Esophagus muscularis mucosa (tissue), 4 donors: ENCODE results near the gene ZP2. TPM values are rescaled to one million over a fixed set of nuclear protein-coding genes. Genes with fewer than 3 reads are reported as not detected.

Source experiments
- DNase-seq: peaks from one replicate; pipeline ENCODE4 v3.0.0-alpha.2; 2017; ENCODE audit errors: extremely low spot score
- H3K27ac ChIP-seq, 4 donors: fragments of 200-600 bp; sonication (generic); replicated peaks in 1 of 4; 1 replicate in 3 of 4; 2 replicates in 1 of 4; pipeline ENCODE4 v1.5.1; 2016 to 2019; ENCODE audit warnings: mild to moderate bottlenecking in 1 of 4
- H3K27me3 ChIP-seq, 4 donors: fragments of 200-600 bp; sonication (generic); one replicate each; pipeline versions ENCODE4 v1.5.1 to v1.6.0; 2016 to 2019
- H3K36me3 ChIP-seq, 4 donors: fragments of 200-600 bp; sonication (generic); one replicate each; pipeline ENCODE4 v1.5.1; 2016 to 2019
- H3K4me1 ChIP-seq, 4 donors: fragments of 200-600 bp; sonication (generic); one replicate each; pipeline ENCODE4 v1.5.1; 2016 to 2019
- H3K4me3 ChIP-seq, 4 donors: fragments of 200-600 bp; sonication (generic); 1 replicate in 2 of 4; 2 replicates in 2 of 4; pipeline ENCODE4 v1.5.1; 2016 to 2019; ENCODE audit warnings: mild to moderate bottlenecking in 4 of 4, moderate library complexity in 1 of 4
- H3K9me3 ChIP-seq, 4 donors: fragments of 200-600 bp; sonication (generic); 1 replicate in 3 of 4; 2 replicates in 1 of 4; pipeline ENCODE4 v1.5.1; 2016 to 2019
- EP300 ChIP-seq: sonication (generic); formaldehyde crosslinking; IDR thresholded peaks from one replicate; pipeline ENCODE4 v1.6.1; 2017; ENCODE audit warnings: antibody characterized with exemption
- POLR2A ChIP-seq: fragments of 450-650 bp; IDR thresholded peaks from one replicate; pipeline ENCODE4 v1.6.1; 2017; ENCODE audit warnings: antibody characterized with exemption, moderate library complexity, mild to moderate bottlenecking, low read depth
- POLR2AphosphoS5 ChIP-seq, 2 donors: sonication (generic); formaldehyde crosslinking; IDR thresholded peaks; one replicate each; pipeline ENCODE4 v1.6.1; 2017; ENCODE audit warnings: antibody characterized with exemption in 2 of 2
- WGBS: methylation state at CpG from one replicate; pipeline ENCODE4 v1.1.5; 2018; 5-methylcytosine and 5-hydroxymethylcytosine counted together
- intact Hi-C: fragments of 100-400 bp; cut with DNase I; formaldehyde crosslinking; loops from one replicate; pipeline ENCODE4 v1.15.1; 2023
- total RNA-seq, 4 donors: library from RNA; depleted of rRNA; stranded (reverse); fragments of >200 nt; gene quantifications; one replicate each; pipeline versions ENCODE4 v1.1.0 to v1.2.1, GENCODE V29; 2016
- TF ChIP-seq, protein P1 (sequence below), 3 experiments: fragments of 200-600 bp in 2 of 3; fragments of 450-650 bp in 1 of 3; sonication (generic) in 2 of 3; IDR thresholded peaks; one replicate each; pipeline ENCODE4 v1.5.1; 2017 to 2019; ENCODE audit warnings: antibody characterized with exemption in 3 of 3, mild to moderate bottlenecking in 2 of 3, moderate library complexity in 1 of 3

ZP2 gene
- total RNA-seq, 4 donors from 2014 or later, result not detected

GRCh38 chr16:21208446-21209230 lies 2.7 kb downstream of the ZP2 start:
- Histone ChIP-seq H3K27ac (no peak overlapping the region), H3K27me3 (peaks cover 0 to 10% (median 0%) of the 10 kb centered on the region in 4 donors), H3K4me3 (no peak overlapping the region), H3K36me3 (no peaks in the 10 kb centered on the region), H3K9me3 (no peaks in the 10 kb centered on the region), H3K4me1 (no peaks in the 10 kb centered on the region)
- TF ChIP-seq POLR2AphosphoS5 (IDR thresholded peaks at IDR 0.05) (no peak), POLR2A (no peak), EP300 (no peak)
- TF ChIP-seq, protein P1, sequence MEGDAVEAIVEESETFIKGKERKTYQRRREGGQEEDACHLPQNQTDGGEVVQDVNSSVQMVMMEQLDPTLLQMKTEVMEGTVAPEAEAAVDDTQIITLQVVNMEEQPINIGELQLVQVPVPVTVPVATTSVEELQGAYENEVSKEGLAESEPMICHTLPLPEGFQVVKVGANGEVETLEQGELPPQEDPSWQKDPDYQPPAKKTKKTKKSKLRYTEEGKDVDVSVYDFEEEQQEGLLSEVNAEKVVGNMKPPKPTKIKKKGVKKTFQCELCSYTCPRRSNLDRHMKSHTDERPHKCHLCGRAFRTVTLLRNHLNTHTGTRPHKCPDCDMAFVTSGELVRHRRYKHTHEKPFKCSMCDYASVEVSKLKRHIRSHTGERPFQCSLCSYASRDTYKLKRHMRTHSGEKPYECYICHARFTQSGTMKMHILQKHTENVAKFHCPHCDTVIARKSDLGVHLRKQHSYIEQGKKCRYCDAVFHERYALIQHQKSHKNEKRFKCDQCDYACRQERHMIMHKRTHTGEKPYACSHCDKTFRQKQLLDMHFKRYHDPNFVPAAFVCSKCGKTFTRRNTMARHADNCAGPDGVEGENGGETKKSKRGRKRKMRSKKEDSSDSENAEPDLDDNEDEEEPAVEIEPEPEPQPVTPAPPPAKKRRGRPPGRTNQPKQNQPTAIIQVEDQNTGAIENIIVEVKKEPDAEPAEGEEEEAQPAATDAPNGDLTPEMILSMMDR (IDR thresholded peaks at IDR 0.05), result no peak
- WGBS, result 71% methylated on average over 2 of the region's 2 CpGs
- intact Hi-C loops, result no loop called here
- DNase-seq, result no peak

DNA sequence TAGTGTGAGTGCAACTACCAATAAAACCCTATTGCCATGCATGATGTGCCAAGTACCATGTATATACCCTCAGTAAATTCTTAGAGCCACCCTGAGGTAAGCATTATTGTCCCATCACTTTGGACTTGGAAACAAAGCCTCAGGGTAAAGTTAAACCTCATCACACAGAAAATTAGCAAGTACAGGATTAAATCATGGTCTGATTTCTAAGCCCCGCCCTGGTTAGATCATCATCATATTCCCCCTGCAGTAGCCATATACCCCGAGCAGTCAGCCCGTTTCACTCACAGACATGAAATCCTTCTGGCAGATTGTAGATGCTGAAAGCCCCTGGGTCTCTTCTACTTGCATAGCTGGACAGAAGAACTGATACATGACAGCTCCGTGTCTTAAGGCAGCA lies 4.8 kb downstream of the ZP2 start:
- TF ChIP-seq POLR2A (no peak), POLR2AphosphoS5 (IDR thresholded peaks at IDR 0.05) (no peak), EP300 (no peak)
- TF ChIP-seq, protein P1 (IDR thresholded peaks at IDR 0.05), result no peak
- H3K4me1 ChIP-seq, result no peaks in the 10 kb centered on the region
- H3K27me3 ChIP-seq, result no peaks in the 10 kb centered on the region
- no peak for DNase-seq
- H3K36me3 ChIP-seq, result no peaks in the 10 kb centered on the region
- intact Hi-C loops, result no loop called here
- 95% methylated on average over 4 of the region's 4 CpGs for WGBS
- H3K4me3 ChIP-seq, result no peak overlapping the region
- H3K27ac ChIP-seq, result no peak overlapping the region
- H3K9me3 ChIP-seq, result no peaks in the 10 kb centered on the region

GRCh38 chr16:21205303-21205702 lies 6.1 kb downstream of the ZP2 start:
- Histone ChIP-seq H3K27me3 (peaks cover 0 to 2% (median 0%) of the 10 kb centered on the region in 4 donors), H3K4me1 (no peaks in the 10 kb centered on the region), H3K9me3 (no peaks in the 10 kb centered on the region), H3K27ac (no peak overlapping the region), H3K4me3 (no peak overlapping the region), H3K36me3 (no peaks in the 10 kb centered on the region)
- TF ChIP-seq EP300, result no peak
- TF ChIP-seq POLR2A, result no peak
- no peak for TF ChIP-seq POLR2AphosphoS5 (IDR thresholded peaks at IDR 0.05)
- TF ChIP-seq, protein P1 (IDR thresholded peaks at IDR 0.05), result no peak
- intact Hi-C loops, result no loop called here
- DNase-seq, result no peak

- H3K27ac ChIP-seq, result no peak overlapping the region
- intact Hi-C loops, result no loop called here
- DNase-seq, result no peak
- WGBS, result 38% methylated on average over 7 of the region's 7 CpGs
- H3K36me3 ChIP-seq, result no peaks in the 10 kb centered on the region
- no peaks in the 10 kb centered on the region for H3K4me1 ChIP-seq
- no peaks in the 10 kb centered on the region for H3K9me3 ChIP-seq
- TF ChIP-seq POLR2A (no peak), EP300 (no peak), POLR2AphosphoS5 (IDR thresholded peaks at IDR 0.05) (no peak)
- TF ChIP-seq, protein P1 (IDR thresholded peaks at IDR 0.05), result no peak
- peaks cover 0 to 11% (median 0%) of the 10 kb centered on the region in 4 donors for H3K27me3 ChIP-seq
- no peak overlapping the region for H3K4me3 ChIP-seq
These were observed 8.1 kb downstream of the ZP2 start for GRCh38 chr16:21203155-21203797.
